GM18517 (cell line): ENCODE data around the gene RAB30.

Source experiments
- ATAC-seq: cut with Tn5 transposase; IDR thresholded peaks from one replicate; pipeline ENCODE4 v1.9.1; 2021; ENCODE audit warnings: mild to moderate bottlenecking, moderate library complexity; ENCODE audit not compliant: unreplicated experiment

RAB30 gene

DNA sequence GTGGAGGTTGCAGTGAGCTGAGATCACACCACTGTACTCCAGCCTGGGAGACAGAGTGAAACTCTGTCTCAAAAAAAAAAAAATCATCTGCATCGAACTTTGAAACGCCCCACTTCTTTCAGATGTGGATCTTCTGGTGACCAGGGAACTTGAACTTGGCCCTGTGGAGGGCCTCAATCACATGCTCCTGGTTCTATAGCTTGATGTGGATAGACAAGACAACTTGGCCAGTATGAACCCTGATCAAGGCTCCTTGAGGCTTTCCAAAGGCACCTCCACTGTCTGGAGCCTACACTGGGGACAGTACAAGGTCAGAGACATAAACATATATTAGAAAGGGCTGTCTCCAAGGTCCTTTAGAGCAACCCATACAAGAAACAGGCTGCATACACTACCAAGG lies 30.6 kb downstream of the RAB30 start:
- ATAC-seq, result no peak

DNA sequence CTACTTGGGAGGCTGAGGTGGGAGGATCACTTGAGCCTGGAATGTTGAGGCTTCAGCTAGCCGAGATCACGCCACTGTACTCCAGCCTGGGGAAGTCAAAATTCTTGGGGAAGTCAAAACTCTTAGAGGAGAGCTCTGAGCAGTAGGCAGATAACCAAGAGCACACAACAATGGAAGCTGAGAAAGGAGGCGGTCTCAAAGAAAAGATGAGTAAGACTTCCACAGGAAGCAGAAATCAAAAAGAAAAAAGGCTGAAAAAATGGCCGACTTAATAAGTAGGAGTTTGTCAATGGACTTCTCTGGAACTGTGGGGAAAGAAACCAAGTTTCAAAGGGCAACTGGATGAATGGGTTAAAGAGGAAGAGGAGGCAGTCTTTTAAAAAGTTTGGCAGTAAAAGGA lies 32.1 kb downstream of the RAB30 start:
- ATAC-seq, result no peak

GRCh38 chr11:83037877-83038276 lies 33.8 kb downstream of the RAB30 start:
- ATAC-seq, result no peak

DNA sequence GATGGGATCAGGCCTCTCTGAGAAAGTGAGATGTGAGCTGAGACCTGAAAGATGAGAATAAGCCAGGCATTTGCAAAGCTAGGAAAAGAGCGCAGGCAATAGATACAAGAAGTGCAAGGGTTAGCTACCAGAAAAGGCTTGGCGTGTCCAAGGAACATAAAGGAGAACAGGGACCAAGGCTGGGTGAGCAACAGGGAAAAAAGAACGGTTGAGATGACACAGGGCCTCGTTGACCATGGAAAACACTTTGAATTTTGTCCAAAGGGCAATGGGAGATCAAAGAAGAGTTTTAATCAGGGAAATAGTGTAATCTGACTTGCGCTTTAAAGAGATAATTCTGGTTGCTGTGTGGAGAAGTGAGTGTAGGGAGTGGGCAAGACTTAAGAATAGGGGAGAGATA lies 35.0 kb downstream of the RAB30 start:
- no peak for ATAC-seq

- ATAC-seq, result no peak
Observed at GRCh38 chr11:83035070-83035854, 36.4 kb downstream of the RAB30 start.

GRCh38 chr11:83034673-83035014 lies 37.1 kb downstream of the RAB30 start:
- ATAC-seq, result no peak

DNA sequence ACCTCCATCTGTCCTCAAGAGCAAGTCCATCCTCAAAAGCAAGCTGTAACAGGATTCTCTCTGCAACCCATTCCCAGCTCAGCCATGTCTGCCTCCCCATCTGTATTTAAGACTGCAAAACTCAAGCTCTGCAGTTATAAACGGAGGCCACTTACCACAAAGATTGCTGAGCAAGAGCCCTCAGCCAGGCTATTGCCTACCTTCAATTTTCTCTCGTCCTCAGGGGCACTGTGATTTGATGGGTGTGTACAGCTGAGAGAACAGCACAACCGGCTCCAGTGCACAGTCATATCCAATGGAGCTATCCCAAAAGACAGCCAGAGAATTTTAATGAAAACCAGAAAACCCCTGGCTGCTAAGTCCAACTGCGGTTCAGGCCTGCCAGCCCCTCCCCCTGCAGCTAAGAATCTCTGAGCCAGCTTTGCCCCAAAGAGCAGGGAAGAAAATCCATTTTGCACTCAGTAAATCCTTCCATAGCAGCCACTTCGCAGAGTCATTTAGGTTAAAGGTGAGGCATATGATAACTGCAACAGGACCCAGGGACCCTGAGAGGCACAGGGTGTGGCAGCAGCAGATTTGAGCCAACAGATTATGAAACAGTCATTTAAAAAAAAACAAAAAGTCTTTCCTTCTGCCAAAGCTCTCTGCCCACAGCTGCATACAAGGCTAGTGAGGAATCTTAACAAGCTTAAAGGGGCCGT lies 37.6 kb downstream of the RAB30 start:
- ATAC-seq, result no peak

- no peak for ATAC-seq
Observed at GRCh38 chr11:83033371-83033770, 38.3 kb downstream of the RAB30 start.

- no peak for ATAC-seq
Observed at GRCh38 chr11:83031127-83031526, 40.6 kb downstream of the RAB30 start.

- ATAC-seq, result no peak
Observed at GRCh38 chr11:83027794-83028193, 43.9 kb downstream of the RAB30 start.

- ATAC-seq, result no peak
Observed at GRCh38 chr11:83027289-83027688, 44.4 kb downstream of the RAB30 start.

- ATAC-seq, result no peak
Observed at GRCh38 chr11:83026229-83026628, 45.5 kb downstream of the RAB30 start.

GRCh38 chr11:83025267-83025704 lies 46.4 kb downstream of the RAB30 start:
- no peak for ATAC-seq

GRCh38 chr11:83024270-83024854 lies 47.3 kb downstream of the RAB30 start:
- ATAC-seq, result no peak

DNA sequence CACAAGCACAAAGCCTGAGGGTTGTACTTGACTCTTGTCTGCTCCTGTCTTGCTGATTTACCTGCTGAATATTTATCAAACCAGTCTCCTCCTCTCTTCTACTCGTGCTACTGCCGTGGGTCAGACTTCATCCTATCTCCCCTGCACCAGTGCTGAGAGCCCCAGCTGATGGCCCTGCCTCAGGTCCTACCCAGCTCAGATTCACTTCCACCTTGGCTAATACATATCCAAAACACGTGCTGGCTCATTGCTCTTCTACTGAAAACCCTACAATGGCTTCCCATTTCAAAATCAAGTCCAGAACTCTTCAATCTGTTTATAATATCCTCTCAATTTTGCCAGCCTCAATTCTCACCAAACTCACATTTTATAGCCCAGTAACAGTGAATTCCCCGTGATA lies 48.3 kb downstream of the RAB30 start:
- ATAC-seq, result no peak

GRCh38 chr11:83021780-83022125 lies 49.9 kb downstream of the RAB30 start:
- ATAC-seq, result no peak

GRCh38 chr11:83020942-83021779 lies 50.5 kb downstream of the RAB30 start:
- no peak for ATAC-seq

GRCh38 chr11:83019888-83020579 lies 51.7 kb downstream of the RAB30 start:
- no peak for ATAC-seq

GRCh38 chr11:83014951-83015350 lies 56.7 kb downstream of the RAB30 start:
- no peak for ATAC-seq

DNA sequence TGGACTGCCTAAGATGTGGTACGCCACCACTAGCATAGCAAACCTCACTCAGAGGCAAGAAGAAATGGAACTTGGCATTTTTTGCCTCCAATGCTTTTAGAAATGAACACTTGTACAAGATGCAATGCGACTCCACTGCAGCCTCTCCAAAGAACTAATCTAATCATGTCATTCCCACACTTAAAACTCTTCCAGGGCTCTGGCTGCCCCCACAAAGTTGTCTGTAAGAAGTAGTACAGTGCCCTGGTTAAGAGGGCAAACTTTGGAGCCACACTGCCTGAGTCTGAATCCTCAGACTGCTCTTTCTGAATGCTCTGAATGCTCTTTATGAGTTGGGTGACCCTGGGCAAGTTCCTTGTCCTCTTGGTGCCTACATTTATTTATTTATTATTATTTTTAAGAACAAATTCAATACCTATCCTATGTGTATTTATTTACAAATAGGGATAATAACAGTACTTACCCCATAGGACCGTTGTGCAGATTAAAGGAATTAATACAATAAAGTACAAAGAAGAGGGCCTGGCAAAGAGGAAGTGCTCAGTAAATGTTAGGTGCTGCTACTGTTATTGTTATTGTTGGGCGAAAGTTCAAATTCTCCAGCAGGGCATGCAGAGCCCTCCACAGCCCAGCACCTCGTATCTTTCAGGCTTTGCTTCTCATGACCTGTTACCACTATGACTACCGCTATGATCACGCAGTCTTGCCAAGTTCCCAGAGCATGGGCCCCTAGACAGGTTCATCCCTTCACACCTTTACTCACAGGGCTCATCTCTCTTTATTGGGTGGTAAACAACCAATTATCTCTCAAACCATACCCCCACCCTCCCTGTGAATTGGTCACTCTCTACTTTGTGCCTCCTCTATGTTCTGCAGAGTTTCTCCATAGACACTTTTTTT lies 59.3 kb downstream of the RAB30 start:
- no peak for ATAC-seq
